Left ventricle myocardium superior (tissue), 1 donor: ENCODE data around the gene MMP1. TPM values are rescaled to one million over a fixed set of nuclear protein-coding genes. Genes with fewer than 3 reads are reported as not detected.
A peak's percentile ranks its signal among the peaks of the same experiment; 100 is the strongest.
"Not testable (repeated sequence)": the region's sequence is repeated elsewhere in the genome, so short reads cannot be mapped to it uniquely, and the experiment has no call there.

Source experiments
- ATAC-seq: fragments of 200-7000 bp; cut with Tn5 transposase; one replicate; pipeline ENCODE4 v1.9.1; 2020; ENCODE audit warnings: mild to moderate bottlenecking, moderate library complexity
- DNase-seq: peaks from one replicate; pipeline ENCODE4 v3.0.0-alpha.2; 2020
- intact Hi-C: fragments of 100-400 bp; cut with micrococcal nuclease; formaldehyde crosslinking; loops from one replicate; pipeline ENCODE4 v1.11.0; 2022
- total RNA-seq: library from RNA; stranded (reverse); fragmentation: NEBNext Ultra II Directional; extraction: Animal tissue kit (Norgen Biotek cat#: 25700); gene quantifications from one replicate; pipeline ENCODE4 v1.2.1, GENCODE V29; 2021
- donor health status: DM: no; HTN: yes; CAD: no; lungs with severe emphysema.

The MMP1 gene
- total RNA-seq, 1 donor from 2014 or later = not detected

GRCh38 chr11:102771351-102771750 is 26.6 kb downstream of the MMP1 start:
- DNase-seq = no peak
- no peak for ATAC-seq
- intact Hi-C loops = no loop called here

GRCh38 chr11:102770191-102770590 is 27.8 kb downstream of the MMP1 start:
- intact Hi-C loops = no loop called here
- ATAC-seq = no peak
- no peak for DNase-seq

GRCh38 chr11:102767800-102768199 is 30.2 kb downstream of the MMP1 start:
- intact Hi-C loops = no loop called here
- no peak for ATAC-seq
- DNase-seq = no peak

GRCh38 chr11:102763440-102763839 is 34.5 kb downstream of the MMP1 start:
- ATAC-seq (no peak), DNase-seq (no peak)
- intact Hi-C loops = no loop called here

GRCh38 chr11:102762361-102762767 is 35.6 kb downstream of the MMP1 start:
- intact Hi-C loops = no loop called here
- no peak for DNase-seq
- no peak for ATAC-seq

GRCh38 chr11:102761646-102762238 is 36.2 kb downstream of the MMP1 start:
- no peak for DNase-seq
- intact Hi-C loops = no loop called here
- ATAC-seq = no peak

- ATAC-seq = peak; percentile 65
- DNase-seq = no peak
- intact Hi-C loops = no loop called here
Measured at GRCh38 chr11:102760344-102761035, 37.5 kb downstream of the MMP1 start.

- DNase-seq = no peak
- ATAC-seq = no peak
- intact Hi-C loops = no loop called here
Measured at GRCh38 chr11:102757823-102758549, 40.0 kb downstream of the MMP1 start.

- intact Hi-C loops = no loop called here
- ATAC-seq (no peak), DNase-seq (no peak)
Measured at GRCh38 chr11:102753267-102753666, 44.7 kb downstream of the MMP1 start.

- DNase-seq (no peak), ATAC-seq (no peak)
- intact Hi-C loops = no loop called here
Measured at GRCh38 chr11:102751673-102752072, 46.3 kb downstream of the MMP1 start.

GRCh38 chr11:102749101-102749722 is 48.7 kb downstream of the MMP1 start:
- intact Hi-C loops = no loop called here
- ATAC-seq (no peak), DNase-seq (no peak)

- ATAC-seq, DNase-seq, intact Hi-C loops: not testable (repeated sequence)
Measured at GRCh38 chr11:102746746-102747578, 51.0 kb downstream of the MMP1 start.

Other genes starting within 250 kb of the MMP1 start
- not detected for gene MMP20, start 172.8 kb downstream of the MMP1 start, total RNA-seq
- not detected for gene MMP27, start 92.4 kb downstream of the MMP1 start, total RNA-seq
- not detected for gene MMP8, start 73.2 kb downstream of the MMP1 start, total RNA-seq
- gene MMP10, start 17.5 kb downstream of the MMP1 start, total RNA-seq = not detected
- not detected for gene MMP3, start 45.4 kb upstream of the MMP1 start, total RNA-seq
- gene MMP12, start 76.8 kb upstream of the MMP1 start, total RNA-seq = not detected
- not detected for gene MMP13, start 157.6 kb upstream of the MMP1 start, total RNA-seq